TTC549 (cell line): ENCODE data around the gene GPATCH2.
"Not testable (repeated sequence)": the region's sequence is repeated elsewhere in the genome, so short reads cannot be mapped to it uniquely, and the experiment has no call there.

Experiments
- FAIRE-seq: peaks from 2 replicates; lab custom pipeline; 2012; peaks lifted over from hg19 to GRCh38; lab: Jason Lieb, UNC

The GPATCH2 gene

DNA sequence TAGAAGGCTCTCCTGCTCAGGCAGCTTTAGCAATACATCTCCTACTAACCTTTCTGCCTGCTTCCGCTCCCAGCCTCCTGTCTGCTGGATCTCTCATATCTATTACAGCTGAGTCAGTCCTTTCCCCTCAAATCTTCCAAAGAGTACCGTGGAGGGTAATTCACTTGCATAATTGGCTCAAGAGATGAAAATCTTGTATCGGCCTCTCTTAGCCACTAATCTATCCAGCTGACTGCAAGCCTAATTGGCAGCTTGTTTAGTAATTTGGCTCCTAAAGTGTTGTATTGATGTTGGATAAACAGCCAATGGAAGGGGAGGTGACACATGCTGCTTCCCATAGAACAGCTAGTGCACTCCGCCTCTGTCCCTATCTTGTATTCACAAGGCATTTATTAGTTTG, 195.7 kb downstream of the GPATCH2 start:
- FAIRE-seq: no peak

- FAIRE-seq: no peak
Observed at GRCh38 chr1:217433664-217434063, 197.2 kb downstream of the GPATCH2 start.

DNA sequence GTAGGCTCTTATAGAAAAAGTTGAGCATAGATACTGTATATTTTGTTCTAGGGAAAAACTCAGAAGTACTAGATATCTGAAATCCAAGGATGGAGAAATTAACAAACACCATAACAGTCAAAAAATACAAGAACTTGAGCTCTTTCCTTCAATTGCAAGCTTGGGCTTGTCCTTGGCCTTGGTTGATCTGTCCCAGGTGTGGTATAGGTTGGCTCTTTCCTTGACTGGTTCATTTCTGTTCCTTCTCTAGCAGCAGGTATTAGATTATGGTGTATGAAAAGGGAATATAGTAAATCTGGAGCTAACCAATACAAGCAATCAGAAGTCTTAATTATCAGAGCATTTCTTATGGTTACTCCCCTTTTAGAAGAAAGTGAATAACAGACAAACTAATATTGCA, 198.6 kb downstream of the GPATCH2 start:
- peak; percentile 34 for FAIRE-seq

GRCh38 chr1:217431395-217431794, 199.5 kb downstream of the GPATCH2 start:
- peak; percentile 29 for FAIRE-seq

DNA sequence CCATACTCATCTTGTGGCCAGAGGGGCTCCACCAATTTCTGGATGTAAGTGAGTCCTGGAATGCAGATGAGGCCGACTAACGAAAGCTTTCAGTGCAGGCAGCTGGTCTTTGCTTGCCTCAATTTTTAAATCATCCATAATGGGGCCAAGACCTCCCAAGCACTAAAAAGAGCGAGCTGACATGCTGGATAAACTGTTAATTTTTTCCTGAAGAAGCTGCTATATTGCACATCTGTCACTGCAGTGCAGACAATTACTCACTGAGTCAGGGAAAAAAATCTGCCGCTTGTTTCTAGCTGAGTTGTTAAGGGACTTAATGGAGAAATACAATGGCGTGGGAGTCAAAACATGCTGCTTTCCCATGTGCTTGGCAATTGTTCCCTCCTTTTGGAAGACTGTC, 205.5 kb downstream of the GPATCH2 start:
- no peak for FAIRE-seq

- FAIRE-seq: no peak
Observed at GRCh38 chr1:217419194-217419551, 211.7 kb downstream of the GPATCH2 start.

- no peak for FAIRE-seq
Observed at GRCh38 chr1:217418269-217419193, 212.4 kb downstream of the GPATCH2 start.

DNA sequence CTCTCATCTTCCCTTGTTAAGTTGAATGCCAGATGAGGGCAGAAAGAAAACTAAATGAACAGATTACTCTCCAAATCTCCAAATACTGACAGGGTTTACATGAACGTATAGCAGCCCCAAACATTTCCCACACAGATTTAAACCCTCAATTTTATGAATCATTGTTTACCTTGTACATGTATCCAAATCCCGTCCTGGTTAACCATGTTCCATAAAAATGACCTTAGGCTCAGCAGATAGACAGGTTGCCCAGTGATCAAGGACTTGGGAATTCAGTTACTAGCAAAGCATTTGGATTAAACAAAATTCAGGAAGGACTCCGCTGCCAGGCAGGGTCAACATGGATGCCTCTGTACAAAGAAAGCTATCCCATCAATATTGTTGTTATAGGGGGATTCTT, 213.5 kb downstream of the GPATCH2 start:
- FAIRE-seq: no peak

- no peak for FAIRE-seq
Observed at GRCh38 chr1:217407534-217408001, 223.3 kb downstream of the GPATCH2 start.

DNA sequence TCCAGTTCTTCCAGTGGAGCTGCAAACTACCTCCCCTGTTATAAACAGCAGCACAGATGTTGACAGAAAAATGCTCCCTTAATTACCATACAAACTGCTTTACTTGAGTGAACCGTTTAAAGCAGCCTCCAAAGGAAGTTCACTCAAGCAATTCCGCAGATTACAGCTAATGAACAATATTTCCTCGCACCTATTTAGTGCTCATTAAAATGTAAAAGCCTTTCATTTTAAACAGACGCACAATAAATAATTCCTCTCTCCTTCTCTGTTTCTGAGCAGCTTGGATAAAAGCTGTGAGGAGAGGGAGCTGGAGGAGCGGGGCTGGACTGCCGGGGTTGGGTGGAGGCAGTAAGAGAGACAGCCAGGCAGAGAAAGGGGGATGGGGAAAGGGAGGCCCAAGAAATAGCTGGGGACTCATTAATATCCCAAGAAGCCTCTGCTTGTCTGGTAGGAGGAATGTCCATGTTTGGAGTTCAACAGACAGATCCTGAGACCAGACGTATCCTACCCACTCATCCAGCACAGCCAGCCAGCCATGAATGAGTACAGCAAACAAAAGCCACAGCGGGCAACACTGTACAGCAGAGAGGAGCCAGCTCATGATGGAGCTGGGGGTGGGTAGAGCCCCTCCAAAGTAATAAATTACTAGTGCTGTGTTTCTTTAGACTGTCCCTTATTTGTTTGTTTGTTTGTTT, 227.7 kb downstream of the GPATCH2 start:
- FAIRE-seq: no peak

DNA sequence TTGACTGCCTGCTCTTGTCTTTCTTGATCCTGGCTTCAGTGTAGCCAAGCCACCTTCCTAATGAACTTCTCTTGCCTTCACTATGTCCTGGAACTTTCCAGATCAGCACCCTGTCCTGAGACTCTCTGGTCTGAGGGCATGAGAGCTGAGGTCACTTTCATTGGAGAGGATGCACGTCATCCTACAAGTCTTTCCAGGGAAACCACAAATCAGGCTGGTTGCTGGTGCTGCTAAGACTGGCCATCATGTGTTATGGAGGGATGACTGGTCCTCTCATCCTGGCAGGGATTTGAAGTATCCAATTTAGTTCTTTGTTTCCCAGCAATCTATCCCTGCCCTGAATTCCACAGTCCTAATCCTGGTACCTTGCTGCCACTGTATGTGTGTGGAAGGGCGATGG, 228.6 kb downstream of the GPATCH2 start:
- FAIRE-seq: no peak

DNA sequence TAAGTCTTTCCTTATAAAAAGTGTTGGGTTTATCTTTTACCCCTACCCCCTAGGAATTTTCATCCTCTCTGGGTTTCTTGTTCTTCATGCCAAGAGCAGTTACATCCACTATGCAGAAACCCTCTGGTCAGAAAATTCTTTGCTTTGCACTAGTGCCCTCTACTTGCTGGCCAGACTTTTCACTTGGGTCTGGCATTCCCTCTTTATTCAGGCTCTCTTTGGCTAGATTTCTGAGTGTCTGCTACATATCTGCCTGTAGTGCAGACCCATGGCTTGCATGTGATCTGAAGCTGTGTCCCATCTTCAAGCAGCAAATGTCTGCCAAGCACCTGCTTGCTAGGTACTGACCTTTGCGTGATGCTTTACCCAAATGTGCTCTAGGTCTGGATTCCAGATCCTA, 237.0 kb downstream of the GPATCH2 start:
- FAIRE-seq: no peak

DNA sequence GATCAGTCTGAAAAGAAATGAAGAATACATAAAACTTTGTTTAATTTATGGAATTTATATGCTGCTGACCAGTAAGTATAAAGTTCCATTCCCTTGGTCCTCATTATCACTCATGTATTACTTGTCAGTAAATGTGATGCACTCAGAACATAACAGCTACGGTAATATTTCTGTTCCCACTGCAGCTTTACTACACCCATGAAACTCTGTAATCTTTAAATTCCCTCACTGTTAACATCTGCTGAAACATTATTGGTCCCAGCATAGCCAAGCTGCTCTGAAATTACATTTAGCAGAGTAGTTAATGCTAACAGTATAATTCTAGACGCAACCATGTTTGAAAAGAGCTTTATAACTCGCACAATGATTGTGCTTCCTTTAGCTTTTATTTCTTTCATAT, 238.4 kb downstream of the GPATCH2 start:
- FAIRE-seq: no peak

DNA sequence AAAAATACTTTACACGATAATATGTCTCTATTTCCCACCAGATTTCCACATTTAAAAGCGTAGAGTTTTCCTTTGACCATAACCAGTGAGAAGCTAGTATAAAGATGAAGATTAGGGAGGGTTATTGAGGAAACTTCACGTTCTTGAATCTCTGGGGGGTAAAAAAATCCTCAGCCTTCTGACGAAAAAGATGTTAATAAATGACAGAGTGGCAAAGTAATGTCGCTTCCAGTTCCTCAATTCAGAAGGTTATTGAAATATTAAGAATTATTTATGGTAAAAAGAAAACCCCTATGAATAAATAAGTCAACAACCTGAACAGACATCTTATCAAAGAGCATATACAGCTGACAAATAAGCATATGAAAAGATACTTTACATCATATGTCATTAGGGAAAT, 241.0 kb downstream of the GPATCH2 start:
- no peak for FAIRE-seq

GRCh38 chr1:217388522-217389065, 242.3 kb downstream of the GPATCH2 start:
- no peak for FAIRE-seq

GRCh38 chr1:217381773-217382172, 249.1 kb downstream of the GPATCH2 start:
- FAIRE-seq: not testable (repeated sequence)

- not testable (repeated sequence) for FAIRE-seq
Observed at GRCh38 chr1:217379804-217380203, 251.1 kb downstream of the GPATCH2 start.

DNA sequence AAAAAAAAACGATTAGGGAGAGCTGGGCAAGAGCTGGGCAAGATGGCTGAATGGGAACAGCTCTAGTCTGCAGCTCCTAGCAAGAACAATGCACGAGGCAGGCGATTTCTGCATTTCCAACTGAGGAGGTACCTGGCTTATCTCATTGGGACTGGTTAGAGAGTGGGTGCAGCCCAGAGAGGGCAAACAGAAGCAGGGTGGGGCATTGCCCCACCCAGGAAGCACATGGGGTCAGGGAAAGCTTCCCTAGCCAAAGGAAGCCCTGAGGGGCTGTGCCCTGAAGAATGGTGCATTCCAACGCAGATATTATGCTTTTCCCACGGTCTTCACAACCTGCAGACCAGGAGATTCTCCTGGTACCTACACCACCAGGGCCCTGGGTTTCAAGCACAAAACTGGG, 251.6 kb downstream of the GPATCH2 start:
- FAIRE-seq: no peak
